GM12878 (cell line): ENCODE results near the gene CHL1. TPM values are rescaled to one million over a fixed set of nuclear protein-coding genes. Genes with fewer than 3 reads are reported as not detected.
A peak's percentile ranks its signal among the peaks of the same experiment; 100 is the strongest.

Experiments used
- ATAC-seq: fragments of 200-7000 bp; cut with Tn5 transposase; 3 replicates; pipeline ENCODE4 v1.9.1; 2020; ENCODE audit warnings: mild to moderate bottlenecking, moderate library complexity
- BruUV-seq: library from RNA; stranded (reverse); fragments of 400-500 nt; replicated peaks from 2 replicates; lab custom pipeline; 2021; lab: Mats Ljungman, UMichigan
- CTCF ChIA-PET: fragments of 300-600 bp; sonication (Branson Sonifier 250); formaldehyde crosslinking; extraction: SDS; loops from one replicate; lab custom pipeline; 2021; ENCODE audit warnings: inconsistent platforms; lab: Yijun Ruan, JAX
- POLR2A ChIA-PET: fragments of 350-600 bp; formaldehyde crosslinking; extraction: SDS; loops from one replicate; lab custom pipeline; 2021; ENCODE audit warnings: inconsistent platforms; lab: Charles Lee
- RAD21 ChIA-PET: fragments of 300-600 bp; sonication (Branson Sonifier 250); formaldehyde crosslinking; loops from one replicate; lab custom pipeline; 2023; ENCODE audit warnings: antibody characterized with exemption; ENCODE audit not compliant: unreplicated experiment; lab: Charles Lee
- SMC1A ChIA-PET: fragments of 300-600 bp; sonication (Branson Sonifier 250); formaldehyde crosslinking; loops from one replicate; lab custom pipeline; 2023; ENCODE audit not compliant: unreplicated experiment, uncharacterized antibody; lab: Charles Lee
- DNase-seq: peaks from one replicate; pipeline ENCODE4 v3.0.0-alpha.2; 2011; ENCODE audit warnings: low read depth, low spot score
- FAIRE-seq: peaks from 3 replicates; lab custom pipeline; 2011; peaks lifted over from hg19 to GRCh38; lab: Jason Lieb, UNC
- H2AFZ ChIP-seq: 2 replicates; pipeline ENCODE4 v1.6.0; 2011; ENCODE audit warnings: low read depth, low read length, control low read depth; ENCODE audit not compliant: control insufficient read depth
- H3K27ac ChIP-seq: 2 replicates; pipeline ENCODE4 v1.5.1; 2011; ENCODE audit warnings: control low read depth; ENCODE audit not compliant: control insufficient read depth, insufficient read depth
- H3K27me3 ChIP-seq, 2 experiments: replicated peaks in 1 of 2; 2 replicates each; pipeline versions ENCODE4 v1.6.0 to v1.6.1; 2011; ENCODE audit warnings: low read length in 1 of 2; ENCODE audit not compliant: control insufficient read depth in 2 of 2, insufficient read depth in 2 of 2
- H3K36me3 ChIP-seq, 2 experiments: 2 replicates each; pipeline ENCODE4 v1.5.1; 2011; ENCODE audit warnings: low read length in 1 of 2; ENCODE audit not compliant: control insufficient read depth in 2 of 2, insufficient read depth in 2 of 2
- H3K4me1 ChIP-seq: 2 replicates; pipeline ENCODE4 v1.6.1; 2011; ENCODE audit warnings: mild to moderate bottlenecking, low read length, moderate library complexity, mixed read lengths; ENCODE audit not compliant: control insufficient read depth, insufficient read depth
- H3K4me2 ChIP-seq: 2 replicates; pipeline ENCODE4 v1.6.0; 2011; ENCODE audit warnings: control low read depth; ENCODE audit not compliant: control insufficient read depth, insufficient read depth
- H3K4me3 ChIP-seq: fragments of 200-600 bp; sonication (generic); 2 replicates; pipeline ENCODE4 v1.5.1; 2016
- H3K79me2 ChIP-seq: 2 replicates; pipeline ENCODE4 v1.6.0; 2011; ENCODE audit warnings: low read length; ENCODE audit not compliant: control insufficient read depth, insufficient read depth
- H3K9ac ChIP-seq: 2 replicates; pipeline ENCODE4 v1.8.0; 2011; ENCODE audit warnings: low read length, control low read depth, mixed read lengths; ENCODE audit not compliant: control insufficient read depth, insufficient read depth
- H3K9me3 ChIP-seq: replicated peaks from 3 replicates; pipeline ENCODE4 v1.5.1; 2011; ENCODE audit warnings: mild to moderate bottlenecking, low read length; ENCODE audit not compliant: control insufficient read depth, insufficient read depth
- H4K20me1 ChIP-seq: 2 replicates; pipeline ENCODE4 v1.6.0; 2011; ENCODE audit not compliant: control insufficient read depth, insufficient read depth
- BACH1 ChIP-seq: fragments of 450-650 bp; IDR thresholded peaks from 2 replicates; pipeline ENCODE4 v1.6.1; 2017; ENCODE audit warnings: mild to moderate bottlenecking, borderline replicate concordance
- CUX1 ChIP-seq: IDR thresholded peaks from 2 replicates; pipeline ENCODE4 v1.6.1; 2012; ENCODE audit warnings: improper control_type of control experiment, low read depth, low read length; ENCODE audit not compliant: insufficient replicate concordance
- RFX5 ChIP-seq: IDR thresholded peaks from 2 replicates; pipeline ENCODE4 v1.6.1; 2011; ENCODE audit warnings: low read depth, low read length, improper control_type of control experiment
- TCF3 ChIP-seq: IDR thresholded peaks from 2 replicates; pipeline ENCODE4 v1.6.1; 2012; ENCODE audit warnings: low read depth, mild to moderate bottlenecking, low read length, borderline replicate concordance; ENCODE audit not compliant: insufficient read depth
- USF1 ChIP-seq: IDR thresholded peaks from 2 replicates; pipeline ENCODE4 v1.6.1; 2011; ENCODE audit warnings: borderline replicate concordance, low read depth, mild to moderate bottlenecking, moderate library complexity, mixed read lengths, low read length; ENCODE audit not compliant: insufficient read depth; ENCODE audit errors: extremely low read length
- ZNF384 ChIP-seq: IDR thresholded peaks from 2 replicates; pipeline ENCODE4 v1.6.1; 2012; ENCODE audit warnings: low read depth, mild to moderate bottlenecking, low read length, improper control_type of control experiment, borderline replicate concordance
- WGBS: methylation state at CpG from one replicate; pipeline ENCODE4 v1.1.6; 2016; ENCODE audit warnings: low lambda C conversion rate; ENCODE audit not compliant: insufficient replicate concordance, insufficient coverage; ENCODE audit errors: missing lambda C conversion rate; 5-methylcytosine and 5-hydroxymethylcytosine counted together
- in situ Hi-C: fragments of 300-500 bp; cut with MboI; formaldehyde crosslinking; loops from 9 replicates; pipeline ENCODE4 v1.14.3; 2018; ENCODE audit warnings: mixed read lengths
- intact Hi-C: fragments of 100-400 bp; cut with micrococcal nuclease; formaldehyde crosslinking; loops from one replicate; pipeline ENCODE4 v1.14.2; 2022; ENCODE audit not compliant: unreplicated experiment
- polyA plus RNA-seq, 11 experiments: library from polyadenylated mRNA; depleted of rRNA in 4 of 11; unstranded in 6 of 11; stranded (reverse) in 5 of 11; fragments of >200 nt; fragmentation: Nextera tagmentation in 4 of 11; fragmentation: Illumina TruSeq in 1 of 11; extraction: Ambion mirVana in 4 of 11; extraction: Trizol in 1 of 11; gene quantifications; 1 replicate in 1 of 11; 2 replicates in 10 of 11; pipeline versions ENCODE4 v1.2.1 to v1.2.3, GENCODE V29; 2011 to 2016; ENCODE audit warnings: inconsistent platforms in 2 of 11, missing spikeins in 2 of 11, low read depth in 1 of 11
- total RNA-seq, 4 experiments: library from RNA; depleted of rRNA in 3 of 4; stranded (reverse); fragments of >200 nt in 3 of 4; fragmentation: Illumina TruSeq in 1 of 4; extraction: Trizol in 1 of 4; gene quantifications; 2 replicates each; pipeline versions ENCODE4 v1.2.1 to v1.2.3, GENCODE V29; 2013 to 2021

Gene CHL1
- total and polyA plus RNA-seq, 10 of the 15 experiments (the other 5 are each of a cell fraction or from before 2014, with no cell fraction given): 0.71 to 30.4 (median 1.8) TPM

DNA sequence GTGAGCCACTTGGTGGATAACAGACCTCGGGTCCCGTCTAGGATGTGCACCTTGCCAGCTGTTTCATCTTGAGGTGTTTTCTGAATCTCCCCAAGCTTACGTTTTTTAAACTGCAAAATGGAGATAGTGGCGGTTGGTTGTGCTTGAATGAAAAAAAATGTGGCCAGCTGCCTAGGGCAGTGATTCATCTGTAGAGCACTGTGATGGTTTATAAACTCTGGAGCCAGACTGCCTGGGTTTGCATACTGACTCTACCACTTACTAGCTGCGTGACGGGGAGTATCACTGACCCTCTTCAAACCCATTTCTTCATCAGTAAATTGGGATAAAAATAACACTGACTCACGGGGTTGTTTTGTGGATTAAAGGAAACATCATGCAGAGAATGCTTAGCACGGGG, 159.1 kb downstream of the CHL1 start:
- ChIA-PET SMC1A (interaction anchor here (0.6 to 8.7 kb wide), 23 partner anchors 14 to 323 kb away, joined by 3 to 331 read pairs (median 16); no protein-coding TSS in a partner anchor), POLR2A (interaction anchor here (1.0 to 2.0 kb wide), 2 partner anchors 19 to 81 kb away, joined by 3 to 5 read pairs; no protein-coding TSS in a partner anchor), CTCF (interaction anchor here (0.9 to 12.4 kb wide), 18 partner anchors 8 to 311 kb away, joined by 3 to 415 read pairs (median 11); no protein-coding TSS in a partner anchor), RAD21 (interaction anchor here (1.6 to 9.9 kb wide), 15 partner anchors 19 to 343 kb away, joined by 5 to 328 read pairs (median 38); no protein-coding TSS in a partner anchor)
- no peaks in the 10 kb centered on the region for H3K4me1 ChIP-seq
- BruUV-seq: no TSS peak
- no peak for DNase-seq
- H3K36me3 ChIP-seq: no peaks in the 10 kb centered on the region
- no peaks in the 10 kb centered on the region for H3K79me2 ChIP-seq
- intact Hi-C loops (loop anchor here (2.0 kb wide), 1 partner anchor 77 kb away; no protein-coding TSS in a partner anchor), in situ Hi-C loops (no loop called here)
- H3K4me2 ChIP-seq: no peak overlapping the region
- H4K20me1 ChIP-seq: no peaks in the 10 kb centered on the region
- no peaks in the 10 kb centered on the region for H3K27me3 ChIP-seq
- 15% methylated on average over 8 of the region's 8 CpGs for WGBS
- H3K9ac ChIP-seq: no peak overlapping the region
- H3K4me3 ChIP-seq: no peak overlapping the region
- H3K9me3 ChIP-seq: no peaks in the 10 kb centered on the region
- FAIRE-seq: no peak
- no peak overlapping the region for H2AFZ ChIP-seq
- ATAC-seq: peak; percentile 48
- no peak overlapping the region for H3K27ac ChIP-seq
- TF ChIP-seq BACH1 (no peak), TCF3 (no peak), USF1 (no peak), CUX1 (no peak), ZNF384 (no peak), RFX5 (no peak)
